Activated CD4-positive, alpha-beta T cell treated with anti-CD3 and anti-CD28 coated beads, Interleukin-2, Interleukin-6, amounts not matched to agents 100 ng/mL and 50 ng/mL, durations not matched to agents 16 hours and 8 hours (primary cell): ENCODE data around the gene TMEM45A.
"Not testable (repeated sequence)": the region's sequence is repeated elsewhere in the genome, so short reads cannot be mapped to it uniquely, and the experiment has no call there.

ENCODE experiments used
- DNase-seq: peaks from one replicate; pipeline ENCODE4 v3.0.0-alpha.2; 2020

The TMEM45A gene

GRCh38 chr3:100486808-100487207, 5.6 kb upstream of the TMEM45A start:
- no peak for DNase-seq

- no peak for DNase-seq
Measured at GRCh38 chr3:100489118-100489517, 3.3 kb upstream of the TMEM45A start.

- no peak for DNase-seq
Measured at GRCh38 chr3:100496711-100497261, 4.4 kb downstream of the TMEM45A start.

GRCh38 chr3:100499651-100500050, 7.2 kb downstream of the TMEM45A start:
- DNase-seq = no peak

GRCh38 chr3:100500320-100500880, 8.0 kb downstream of the TMEM45A start:
- DNase-seq = no peak

- DNase-seq = no peak
Measured at GRCh38 chr3:100503448-100503847, 11.0 kb downstream of the TMEM45A start.

GRCh38 chr3:100506355-100506754, 13.9 kb downstream of the TMEM45A start:
- DNase-seq = no peak

- DNase-seq = not testable (repeated sequence)
Measured at GRCh38 chr3:100509818-100510217, 17.4 kb downstream of the TMEM45A start.

GRCh38 chr3:100516232-100516631, 23.8 kb downstream of the TMEM45A start:
- DNase-seq = no peak

GRCh38 chr3:100516838-100517237, 24.4 kb downstream of the TMEM45A start:
- DNase-seq = no peak

- DNase-seq = no peak
Measured at GRCh38 chr3:100517276-100517675, 24.9 kb downstream of the TMEM45A start.

- no peak for DNase-seq
Measured at GRCh38 chr3:100518244-100518643, 25.8 kb downstream of the TMEM45A start.

GRCh38 chr3:100518983-100519382, 26.6 kb downstream of the TMEM45A start:
- no peak for DNase-seq

- DNase-seq = no peak
Measured at GRCh38 chr3:100521439-100521845, 29.0 kb downstream of the TMEM45A start.

GRCh38 chr3:100522125-100522524, 29.7 kb downstream of the TMEM45A start:
- no peak for DNase-seq

- DNase-seq = no peak
Measured at GRCh38 chr3:100523050-100523760, 30.8 kb downstream of the TMEM45A start.

GRCh38 chr3:100525753-100526612, 33.6 kb downstream of the TMEM45A start:
- no peak for DNase-seq

- DNase-seq = no peak
Measured at GRCh38 chr3:100526613-100527346, 34.4 kb downstream of the TMEM45A start.

- no peak for DNase-seq
Measured at GRCh38 chr3:100527347-100527735, 34.9 kb downstream of the TMEM45A start.

- DNase-seq = no peak
Measured at GRCh38 chr3:100531093-100531492, 38.7 kb downstream of the TMEM45A start.

- no peak for DNase-seq
Measured at GRCh38 chr3:100532411-100532810, 40.0 kb downstream of the TMEM45A start.

- no peak for DNase-seq
Measured at GRCh38 chr3:100533176-100533575, 40.8 kb downstream of the TMEM45A start.

GRCh38 chr3:100535610-100535943, 43.2 kb downstream of the TMEM45A start:
- DNase-seq = no peak
